ENCODE measurements around the gene PIGT. TPM values are rescaled to one million over a fixed set of nuclear protein-coding genes. Genes with fewer than 3 reads are reported as not detected.

The PIGT gene
- total RNA-seq, 1 experiment from 2014 or later, result 71.4 TPM

GRCh38 chr20:45433976-45434375 lies 18.0 kb downstream of the PIGT start:
- ChIA-PET RAD21 (ENCODE audit: low non-redundant PET in 1 of 2, low total read pairs in 2 of 2, uncharacterized antibody in 2 of 2, unreplicated experiment in 2 of 2) (no interaction called here), POLR2A (no interaction called here), CTCF (interaction anchor here (3.9 kb wide), 1 partner anchor 16 kb away, joined by 23 read pairs; no protein-coding TSS in a partner anchor)
- intact Hi-C loops (cut with micrococcal nuclease), result no loop called here
- Histone ChIP-seq H3K9me2 (ENCODE audit: insufficient read depth) (no peaks in the 10 kb centered on the region), H3K79me2 (ENCODE audit: insufficient read depth, low read length) (no peaks in the 10 kb centered on the region), H4K20me1 (ENCODE audit: insufficient read depth) (no peaks in the 10 kb centered on the region), H3K27me3 (ENCODE audit: insufficient read depth, low read length) (no peaks in the 10 kb centered on the region), H3K4me3 (replicated peaks in 1 of 2; ENCODE audit: low read depth in 1 of 2, low read length in 2 of 2) (no peak overlapping the region), H3K36me3 (ENCODE audit: control insufficient read depth in 1 of 2, insufficient read depth in 2 of 2, low read length in 2 of 2) (no peaks in the 10 kb centered on the region), H2AFZ (ENCODE audit: low read depth, low read length, poor library complexity, severe bottlenecking) (no peak overlapping the region), H3K9me3 (ENCODE audit: control insufficient read depth in 1 of 2, insufficient read depth in 1 of 2, low read depth in 1 of 2, low read length in 2 of 2) (no peaks in the 10 kb centered on the region), H3K4me2 (ENCODE audit: low read length) (no peak overlapping the region), H3K9ac (ENCODE audit: low read length) (no peak overlapping the region), H3K4me1 (ENCODE audit: control insufficient read depth in 1 of 2, insufficient read depth in 2 of 2, low read length in 2 of 2) (peaks cover 0 to 12% of the 10 kb centered on the region in 2 experiments; a peak in 2 of 4 replicates), H3K27ac (ENCODE audit: low read depth, low read length) (no peak overlapping the region)
- no TSS peak for BruUV-seq (replicated peaks)
- ATAC-seq (no peak), DNase-seq (ENCODE audit: low read depth, low spot score) (no peak)
- no peak for TF ChIP-seq ZBTB33 (IDR thresholded peaks at IDR 0.05; ENCODE audit: extremely low read depth, insufficient replicate concordance, low read length)
- no peak for TF ChIP-seq ZFX (IDR thresholded peaks at IDR 0.05)
- TF ChIP-seq, protein P1, sequence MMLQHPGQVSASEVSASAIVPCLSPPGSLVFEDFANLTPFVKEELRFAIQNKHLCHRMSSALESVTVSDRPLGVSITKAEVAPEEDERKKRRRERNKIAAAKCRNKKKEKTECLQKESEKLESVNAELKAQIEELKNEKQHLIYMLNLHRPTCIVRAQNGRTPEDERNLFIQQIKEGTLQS (IDR thresholded peaks at IDR 0.05), result no peak
- no peak for TF ChIP-seq FOSL1 (IDR thresholded peaks at IDR 0.05; ENCODE audit: low read depth)
- TF ChIP-seq JUND (IDR thresholded peaks at IDR 0.05), result no peak
- no peak for TF ChIP-seq RAD21 (IDR thresholded peaks at IDR 0.05; ENCODE audit: low read depth)
- no peak for TF ChIP-seq POLR2AphosphoS5 (IDR thresholded peaks at IDR 0.05; ENCODE audit: low read depth, low read length)
